Measurements from ENCODE around the gene ZNF526.

ZNF526 gene

GRCh38 chr19:42178791-42179674 lies 41.1 kb upstream of the ZNF526 start:
- Histone ChIP-seq H3K4me3 (replicated peaks; ENCODE audit: insufficient read depth, low read length) (no peak overlapping the region), H3K27ac (replicated peaks) (no peak overlapping the region), H3K27me3 (ENCODE audit: insufficient read depth, poor library complexity, severe bottlenecking) (peaks cover 38% of the 10 kb centered on the region)
- no peak for DNase-seq (ENCODE audit: low read depth in 1 of 2, low spot score in 1 of 2)
- TF ChIP-seq CTCF (IDR thresholded peaks at IDR 0.05; ENCODE audit: insufficient read depth, low read length), result no peak
- no peak for TF ChIP-seq GABPA (IDR thresholded peaks at IDR 0.05; ENCODE audit: low read depth)
- no peak for TF ChIP-seq SPI1 (IDR thresholded peaks at IDR 0.05; ENCODE audit: borderline replicate concordance, low read depth)

- Histone ChIP-seq H3K27me3 (ENCODE audit: insufficient read depth, poor library complexity, severe bottlenecking) (no peaks in the 10 kb centered on the region), H3K4me3 (replicated peaks; ENCODE audit: insufficient read depth, low read length) (no peak overlapping the region), H3K27ac (replicated peaks) (no peak overlapping the region)
- no peak for TF ChIP-seq GABPA (IDR thresholded peaks at IDR 0.05; ENCODE audit: low read depth)
- TF ChIP-seq CTCF (IDR thresholded peaks at IDR 0.05; ENCODE audit: insufficient read depth, low read length), result peak; percentile 88
- peak in 1 of 2 experiments; percentile 66 for DNase-seq (ENCODE audit: low read depth in 1 of 2, low spot score in 1 of 2)
Measured at GRCh38 chr19:42184401-42184861, 35.7 kb upstream of the ZNF526 start.

GRCh38 chr19:42185277-42185676 lies 34.8 kb upstream of the ZNF526 start:
- Histone ChIP-seq H3K27me3 (ENCODE audit: insufficient read depth, poor library complexity, severe bottlenecking) (no peaks in the 10 kb centered on the region), H3K27ac (replicated peaks) (no peak overlapping the region), H3K4me3 (replicated peaks; ENCODE audit: insufficient read depth, low read length) (no peak overlapping the region)
- no peak for TF ChIP-seq POLR2AphosphoS5 (IDR thresholded peaks at IDR 0.05; ENCODE audit: low read depth)
- TF ChIP-seq CTCF (IDR thresholded peaks at IDR 0.05; ENCODE audit: insufficient read depth, low read length), result no peak
- DNase-seq (ENCODE audit: low read depth in 1 of 2, low spot score in 1 of 2), result peak in 1 of 2 experiments; percentile 43

- no peaks in the 10 kb centered on the region for H3K27me3 ChIP-seq (ENCODE audit: insufficient read depth, poor library complexity, severe bottlenecking)
- TF ChIP-seq SPI1 (IDR thresholded peaks at IDR 0.05; ENCODE audit: borderline replicate concordance, low read depth) (no peak), POLR2AphosphoS5 (IDR thresholded peaks at IDR 0.05; ENCODE audit: low read depth) (no peak), GABPA (IDR thresholded peaks at IDR 0.05; ENCODE audit: low read depth) (no peak), CTCF (IDR thresholded peaks at IDR 0.05; ENCODE audit: insufficient read depth, low read length) (no peak), REST (IDR thresholded peaks at IDR 0.05; ENCODE audit: insufficient replicate concordance, low read depth) (no peak)
- H3K4me3 ChIP-seq (replicated peaks; ENCODE audit: insufficient read depth, low read length), result no peak overlapping the region
- DNase-seq (ENCODE audit: low read depth in 1 of 2, low spot score in 1 of 2), result no peak
- H3K27ac ChIP-seq (replicated peaks), result no peak overlapping the region
Measured at GRCh38 chr19:42188665-42189064, 31.4 kb upstream of the ZNF526 start.
